ENCODE measurements around the gene RPS16. TPM values are rescaled to one million over a fixed set of nuclear protein-coding genes. Genes with fewer than 3 reads are reported as not detected.

Gene RPS16
- total and polyA plus RNA-seq, 2 of the 13 experiments (the other 11 are each of a cell fraction or from before 2014, with no cell fraction given): 488 to 2,583 TPM

GRCh38 chr19:39413911-39414608 is 21.7 kb downstream of the RPS16 start (continued):
- TF ChIP-seq PRDM4 (CRISPR knock-in tag; IDR thresholded peaks at IDR 0.05; ENCODE audit: borderline replicate concordance) (no peak), MXI1 (IDR thresholded peaks at IDR 0.05; ENCODE audit: borderline replicate concordance, low read depth, low read length) (0 out of 3 replicates have a peak, but pooled peaks have one; percentile 3)
- TF ChIP-seq, protein P1, sequence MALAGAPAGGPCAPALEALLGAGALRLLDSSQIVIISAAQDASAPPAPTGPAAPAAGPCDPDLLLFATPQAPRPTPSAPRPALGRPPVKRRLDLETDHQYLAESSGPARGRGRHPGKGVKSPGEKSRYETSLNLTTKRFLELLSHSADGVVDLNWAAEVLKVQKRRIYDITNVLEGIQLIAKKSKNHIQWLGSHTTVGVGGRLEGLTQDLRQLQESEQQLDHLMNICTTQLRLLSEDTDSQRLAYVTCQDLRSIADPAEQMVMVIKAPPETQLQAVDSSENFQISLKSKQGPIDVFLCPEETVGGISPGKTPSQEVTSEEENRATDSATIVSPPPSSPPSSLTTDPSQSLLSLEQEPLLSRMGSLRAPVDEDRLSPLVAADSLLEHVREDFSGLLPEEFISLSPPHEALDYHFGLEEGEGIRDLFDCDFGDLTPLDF (CRISPR knock-in tag; IDR thresholded peaks at IDR 0.05): no peak

DNA sequence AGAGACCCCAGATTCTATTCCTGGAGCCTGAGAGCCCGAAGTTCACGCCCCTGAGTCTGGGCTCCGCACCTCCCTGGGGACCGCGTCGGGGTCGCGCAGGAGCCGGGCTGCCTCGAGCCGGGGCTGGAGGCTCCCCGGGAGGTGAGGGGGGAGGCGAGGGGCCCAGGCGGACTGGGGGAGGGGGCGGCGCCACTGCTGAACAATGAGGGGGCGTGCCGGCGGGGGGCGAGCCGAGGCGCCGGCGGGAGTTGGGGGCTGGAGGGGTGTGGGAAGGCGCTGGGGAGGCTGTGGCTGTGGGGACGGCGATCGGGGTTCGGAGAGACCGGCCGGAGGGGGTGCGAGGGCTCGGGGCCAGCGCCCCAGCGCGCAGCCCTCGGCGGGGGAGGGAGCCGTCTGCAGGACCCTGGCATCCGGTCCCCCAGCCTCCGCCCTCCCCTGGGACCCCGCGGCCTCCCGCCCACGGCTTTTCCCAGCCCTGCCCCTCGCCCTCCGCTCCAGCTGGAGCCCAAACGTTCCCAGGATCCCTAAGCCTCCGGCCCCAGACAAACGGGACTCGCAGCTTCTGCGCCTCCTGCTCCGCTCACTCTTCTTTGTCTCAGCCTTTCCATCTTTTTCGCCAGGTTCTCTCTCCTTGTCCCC is 22.4 kb downstream of the RPS16 start:
- peak overlapping the region; percentile 62 for H3K27ac ChIP-seq (ENCODE audit: extremely low read length, insufficient read depth, low read length)
- FAIRE-seq: no peak
- TF ChIP-seq SNAPC4 (CRISPR knock-in tag; IDR thresholded peaks at IDR 0.05): no peak
- 0 out of 2 replicates have a peak, but pooled peaks have one; percentile 8 for TF ChIP-seq RXRA (CRISPR knock-in tag; IDR thresholded peaks at IDR 0.05)
- peak; percentile 60; the same call in 1 of the 2 replicates for TF ChIP-seq ETV6 (CRISPR knock-in tag; conservative IDR thresholded peaks at IDR 0.05)
- peak; percentile 39; the same call in 1 of the 2 replicates for TF ChIP-seq KDM2A (CRISPR knock-in tag; IDR thresholded peaks at IDR 0.05; ENCODE audit: borderline replicate concordance, low read depth)
- TF ChIP-seq SP4 (CRISPR knock-in tag; IDR thresholded peaks at IDR 0.05): 0 out of 2 replicates have a peak, but pooled peaks have one; percentile 29
- TF ChIP-seq HDAC2 (CRISPR knock-in tag; IDR thresholded peaks at IDR 0.05): 0 out of 2 replicates have a peak, but pooled peaks have one; percentile 16
- TF ChIP-seq ZNF451 (CRISPR knock-in tag; IDR thresholded peaks at IDR 0.05): no peak

More for the DNA sequence above, 22.4 kb downstream of the RPS16 start:
- peaks cover 22% of the 10 kb centered on the region for H3K79me2 ChIP-seq (ENCODE audit: insufficient read depth, low read length)
- peaks cover 0 to 3% of the 10 kb centered on the region in 2 experiments; a peak in 1 of 5 replicates for H3K36me3 ChIP-seq (replicated peaks in 1 of 2; ENCODE audit: control insufficient read depth in 1 of 2, insufficient read depth in 2 of 2, low read length in 2 of 2)
- no peak overlapping the region for H2AFZ ChIP-seq (ENCODE audit: low read length)
- DNase-seq (ENCODE audit: low spot score) (no peak), ATAC-seq (no peak)
- no peaks in the 10 kb centered on the region for H3K9me3 ChIP-seq (ENCODE audit: low read length)
- H3K4me3 ChIP-seq (replicated peaks in 1 of 3; ENCODE audit: insufficient read depth in 1 of 3, low read depth in 2 of 3, low read length in 3 of 3): peak overlapping the region; percentile 65 to 97 (median 95)
- H3K4me1 ChIP-seq (ENCODE audit: insufficient read depth, low read length): peaks cover 54% of the 10 kb centered on the region
- peak overlapping the region; percentile 88 for H3K4me2 ChIP-seq (ENCODE audit: low read depth, low read length)
- BruUV-seq (replicated peaks): no TSS peak
- H4K20me1 ChIP-seq (ENCODE audit: insufficient read depth, low read length): peaks cover 5% of the 10 kb centered on the region; the same call in 1 of the 2 replicates
- in situ Hi-C loops (cut with HindIII; ENCODE audit: extremely low pct_ligation_motif_present, low pct_unique_long_range_greater_than_20kb): no loop called here
- no peaks in the 10 kb centered on the region for H3K27me3 ChIP-seq (ENCODE audit: control insufficient read depth in 1 of 2, insufficient read depth in 2 of 2, low read length in 2 of 2)
- peak overlapping the region; percentile 76 for H3K9ac ChIP-seq (ENCODE audit: insufficient read depth, low read depth, low read length)
- POLR2A ChIA-PET: interaction anchor here (1.3 to 4.2 kb wide), 7 partner anchors 12 to 27 kb away, joined by 4 to 47 read pairs (median 14); partner anchors contain the start of genes MED29, PAF1 and RPS16
- CTCF ChIA-PET (ENCODE audit: low intra/inter-chr PET ratio, low total read pairs): interaction anchor here (1.1 to 5.1 kb wide), 3 partner anchors 16 to 71 kb away, joined by 3 to 127 read pairs (median 4); partner anchors contain the start of gene SAMD4B
- intact Hi-C loops (cut with micrococcal nuclease; ENCODE audit: unreplicated experiment): loop anchor here (5.0 to 10.0 kb wide), 3 partner anchors 71 to 291 kb away; partner anchors contain the start of genes EID2B and SAMD4B
- WGBS (ENCODE audit: low lambda C conversion rate): 7% methylated on average over 17 of the region's 54 CpGs

Data from HepG2 (cell line).